HG02623 (cell line): ENCODE data around the gene BNIP1.

Experiments
- ATAC-seq: cut with Tn5 transposase; IDR thresholded peaks from one replicate; pipeline ENCODE4 v1.9.1; 2021; ENCODE audit warnings: moderate library complexity; ENCODE audit not compliant: unreplicated experiment

The BNIP1 gene

DNA sequence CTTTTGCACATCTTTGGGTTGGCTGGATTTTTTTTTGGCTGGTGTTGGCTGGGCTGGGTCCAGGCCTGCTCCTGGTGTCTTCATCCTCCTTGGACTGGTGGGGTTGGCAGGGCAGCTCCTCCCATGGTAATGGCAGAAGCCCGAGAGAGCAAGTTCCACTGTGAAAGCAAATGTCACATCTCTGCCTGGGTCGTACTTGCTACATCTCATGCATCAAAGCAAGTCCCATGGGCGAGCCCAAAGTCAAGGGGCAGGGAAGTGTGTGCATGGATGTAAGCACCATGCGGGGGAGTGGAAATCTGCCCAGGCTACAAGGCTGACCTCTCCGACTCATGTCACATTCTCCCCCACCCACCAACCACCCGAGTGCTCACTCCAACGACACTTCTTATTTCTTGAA lies 64.0 kb downstream of the BNIP1 start:
- no peak for ATAC-seq

DNA sequence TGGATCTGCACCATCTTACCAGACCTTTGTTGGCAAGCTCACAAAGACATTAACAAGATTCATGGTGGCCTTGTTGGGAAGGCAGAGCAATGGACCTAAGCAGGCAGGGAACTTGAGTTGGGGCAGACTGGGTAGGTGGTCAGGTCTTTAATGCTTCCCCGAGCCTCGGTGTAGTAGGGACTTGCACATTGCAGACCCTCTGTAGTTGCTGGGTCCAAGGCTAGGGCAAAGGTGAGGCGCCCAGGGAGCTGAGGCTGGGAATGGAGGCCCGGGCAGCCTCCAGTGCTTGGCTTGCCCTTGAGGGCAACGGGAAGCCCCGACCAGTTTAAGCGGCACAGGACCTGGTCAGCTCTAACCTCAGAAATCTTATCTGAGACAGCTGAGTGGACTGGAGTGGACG lies 66.5 kb downstream of the BNIP1 start:
- no peak for ATAC-seq

DNA sequence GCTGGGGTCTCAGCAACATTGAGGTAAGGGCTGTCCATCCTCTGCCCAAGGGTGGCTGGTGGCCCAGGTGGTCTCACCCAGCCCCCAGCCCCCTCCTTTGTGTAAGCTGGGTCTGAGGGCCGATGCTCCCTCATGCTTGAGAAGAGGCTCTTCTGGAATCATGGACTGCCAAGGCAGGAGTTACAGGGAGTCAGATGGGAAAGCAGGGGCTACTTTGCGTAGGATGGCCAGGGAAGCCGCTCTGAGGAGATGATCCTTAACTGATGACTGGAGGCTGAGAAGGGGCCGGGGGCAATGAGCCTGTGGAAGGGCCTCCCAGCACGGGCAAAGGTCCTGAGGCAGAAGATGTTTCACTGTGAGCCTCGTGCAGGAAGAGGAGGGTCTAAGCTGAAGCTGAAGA lies 67.0 kb downstream of the BNIP1 start:
- no peak for ATAC-seq

DNA sequence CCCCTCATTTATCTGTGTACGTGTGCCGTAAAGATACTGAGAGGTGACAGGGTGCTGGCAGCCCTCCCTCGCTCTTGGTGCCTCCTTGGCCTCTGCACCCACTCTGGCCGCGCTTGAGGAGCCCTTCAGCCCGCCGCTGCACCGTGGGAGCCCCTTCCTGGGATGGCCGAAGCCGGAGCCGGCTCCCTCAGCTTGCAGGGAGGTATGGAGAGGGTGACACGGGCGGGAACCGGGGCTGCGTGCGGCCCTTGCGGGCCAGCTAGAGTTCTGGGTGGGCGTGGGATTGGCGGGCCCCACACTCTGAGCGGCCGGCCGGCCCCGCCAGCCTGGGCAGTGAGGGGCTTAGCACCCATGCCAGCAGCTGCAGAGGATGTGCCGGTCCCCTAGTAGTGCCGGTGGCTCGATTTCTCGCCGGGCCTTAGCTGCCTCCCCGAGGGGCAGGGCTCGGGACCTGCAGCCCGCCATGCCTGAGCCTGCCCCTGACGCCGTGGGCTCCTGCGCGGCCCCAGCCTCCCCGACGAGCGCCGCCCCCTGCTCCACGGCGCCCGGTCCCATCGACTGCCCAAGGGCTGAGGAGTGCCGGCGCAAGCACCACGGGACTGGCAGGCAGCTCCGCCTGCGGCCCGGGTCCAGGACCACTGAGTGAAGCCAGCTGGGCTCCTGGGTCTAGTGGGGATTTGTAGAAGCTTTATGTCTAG lies 69.1 kb downstream of the BNIP1 start:
- ATAC-seq, result no peak
